Inflammatory macrophage (primary cell): ENCODE data around the gene ZNF609.

Experiments
- DNase-seq, 2 donors: peaks; one replicate each; pipeline ENCODE4 v3.0.0-alpha.2; 2020 to 2022

The ZNF609 gene

DNA sequence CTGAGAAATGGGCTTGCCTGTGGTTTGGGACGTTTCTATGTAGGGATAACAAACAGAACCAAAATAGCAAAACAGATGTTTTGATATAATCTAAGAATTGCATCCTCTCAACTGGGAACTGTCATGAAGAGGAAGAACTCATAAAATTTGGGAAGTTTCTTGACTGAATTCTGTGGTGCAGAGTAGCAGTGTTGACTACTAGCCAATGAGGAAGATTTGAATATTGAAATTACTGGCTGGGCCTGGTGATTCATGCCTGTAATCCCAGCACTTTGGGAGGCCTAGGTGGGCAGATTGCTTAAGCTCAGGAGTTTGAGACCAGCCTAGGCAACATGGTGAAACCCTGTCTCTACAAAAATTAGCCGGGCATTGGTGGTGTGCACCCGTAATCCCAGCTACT, 42.2 kb downstream of the ZNF609 start:
- peak; percentile 66 to 69 for DNase-seq

DNA sequence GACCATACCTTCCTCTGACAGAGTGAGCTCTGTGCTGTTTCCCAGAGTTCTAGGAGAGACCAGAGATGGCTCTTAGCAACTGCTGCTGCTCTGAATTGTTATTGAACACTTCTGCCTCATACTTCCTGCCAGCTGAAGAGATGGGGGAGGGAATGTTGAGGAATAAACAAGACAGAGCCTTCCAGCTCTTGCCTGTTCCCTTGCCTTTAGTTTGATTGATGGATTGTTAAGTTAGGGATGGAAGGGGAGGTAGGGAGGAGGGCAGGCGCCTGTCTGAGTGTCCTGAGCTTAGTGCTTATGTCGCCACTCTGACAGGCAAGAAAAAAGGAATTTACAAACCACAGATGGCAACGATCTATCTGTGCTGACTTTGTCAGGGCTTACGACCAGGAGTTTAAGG, 42.8 kb downstream of the ZNF609 start:
- peak; percentile 9 to 20 for DNase-seq

DNA sequence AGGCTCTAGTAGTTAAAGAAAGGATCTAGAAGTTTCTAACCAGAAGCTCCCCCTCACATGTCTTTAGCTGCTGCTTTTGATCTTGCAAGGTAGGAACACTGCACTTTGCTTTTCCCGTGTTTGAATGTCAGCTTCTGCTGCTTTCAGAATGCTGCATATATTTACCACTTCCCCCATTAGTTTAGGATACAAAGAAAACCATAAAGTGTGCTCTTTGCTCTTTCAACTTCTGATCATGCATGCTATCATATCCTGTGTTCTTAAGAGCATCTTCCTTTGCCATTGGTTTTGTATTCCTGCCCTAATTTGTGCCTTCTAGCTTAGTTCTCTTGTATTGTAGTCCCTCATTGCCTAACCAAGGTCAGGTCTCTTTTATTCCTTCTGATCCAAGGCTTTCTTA, 43.3 kb downstream of the ZNF609 start:
- no peak for DNase-seq

- DNase-seq = peak; percentile 96 to 98
Observed at GRCh38 chr15:64507293-64507802, 47.0 kb downstream of the ZNF609 start.

DNA sequence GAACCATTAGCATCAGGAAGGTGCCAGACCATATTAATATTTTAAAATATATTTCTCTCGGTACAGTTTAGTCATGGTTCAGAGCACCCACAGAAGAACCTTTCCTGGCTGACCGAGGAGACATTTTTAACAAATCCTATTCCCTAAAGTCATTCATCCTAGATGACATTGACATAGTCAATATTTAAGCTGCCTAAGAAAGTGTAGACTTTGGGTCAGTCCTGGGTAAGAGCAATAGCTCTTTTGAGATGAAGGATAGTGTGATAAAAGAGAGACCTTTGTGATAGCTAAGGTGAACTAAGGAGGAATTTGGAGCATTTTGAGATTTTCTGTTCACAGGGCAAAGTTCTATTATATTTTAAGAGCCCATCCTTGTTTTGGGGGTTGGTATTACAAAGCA, 47.5 kb downstream of the ZNF609 start:
- no peak for DNase-seq

- no peak for DNase-seq
Observed at GRCh38 chr15:64513823-64514222, 53.4 kb downstream of the ZNF609 start.

- DNase-seq = no peak
Observed at GRCh38 chr15:64515196-64515595, 54.8 kb downstream of the ZNF609 start.

DNA sequence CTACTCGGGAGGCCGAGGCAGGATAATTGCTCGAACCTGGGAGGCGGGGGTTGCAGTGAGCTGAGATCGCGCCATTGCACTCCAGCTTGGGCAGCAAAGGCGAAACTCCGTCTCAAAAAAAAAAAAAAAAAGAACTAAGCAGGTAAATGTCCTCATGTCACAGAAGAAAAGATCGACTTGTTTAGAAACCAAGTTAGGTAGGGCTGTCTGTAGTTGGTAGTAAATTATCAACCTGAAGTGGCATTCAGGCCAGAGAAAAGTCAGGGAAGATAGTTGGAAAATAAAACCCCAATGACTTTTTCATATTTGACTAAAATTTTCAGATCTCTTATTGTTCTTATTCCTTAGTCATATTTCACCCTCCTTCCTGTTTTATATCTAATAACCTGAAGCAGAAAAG, 55.4 kb downstream of the ZNF609 start:
- DNase-seq = no peak

GRCh38 chr15:64519897-64520296, 59.5 kb downstream of the ZNF609 start:
- no peak for DNase-seq

DNA sequence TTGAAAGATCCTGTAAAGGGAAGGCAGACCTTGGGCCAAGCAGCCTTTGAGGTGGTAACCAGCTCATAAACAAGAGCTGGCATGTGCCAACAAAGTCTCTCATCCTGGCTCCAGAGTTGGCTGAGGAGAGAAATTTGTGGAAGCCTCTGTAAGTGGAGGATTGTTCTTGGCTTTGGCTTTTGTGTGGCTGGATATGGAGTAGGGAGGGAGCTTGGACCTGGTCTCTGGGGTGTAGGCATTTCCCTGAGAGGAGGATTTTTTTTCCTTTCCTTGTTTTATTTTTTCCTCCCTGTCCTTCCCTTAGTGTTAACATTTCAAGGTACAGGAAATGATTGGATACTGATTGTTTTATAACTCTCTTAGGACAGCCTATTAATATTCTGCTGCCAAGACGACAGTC, 60.8 kb downstream of the ZNF609 start:
- no peak for DNase-seq

- peak; percentile 50 to 60 for DNase-seq
Observed at GRCh38 chr15:64521726-64522164, 61.4 kb downstream of the ZNF609 start.

DNA sequence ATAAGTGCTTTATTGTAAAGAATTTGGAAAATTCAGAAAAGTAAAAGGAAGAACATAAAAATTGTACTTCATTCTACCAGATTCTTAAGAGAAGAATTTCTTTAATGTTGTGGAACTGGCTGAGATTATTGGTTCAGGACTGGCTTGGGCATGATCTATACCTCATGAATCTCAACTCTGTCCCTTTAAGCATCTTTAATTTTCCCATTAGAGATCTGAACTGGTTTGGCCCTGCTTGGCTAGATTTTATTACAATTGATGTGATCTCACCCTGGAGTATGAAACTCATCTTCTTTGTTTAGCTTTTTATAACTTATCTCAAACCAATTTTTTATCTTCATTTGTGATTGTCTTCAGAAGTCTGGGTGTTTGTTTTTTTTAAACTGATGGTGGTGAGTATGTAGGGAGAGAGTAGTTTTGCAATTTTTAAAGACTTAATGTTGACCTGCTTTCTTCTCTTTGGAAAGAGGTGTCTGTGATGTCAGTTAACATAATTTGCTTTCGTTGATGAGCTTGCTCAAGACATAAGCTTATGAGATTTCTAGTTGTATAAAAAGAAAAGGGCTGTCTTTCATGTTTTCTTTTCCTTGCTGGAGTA, 61.9 kb downstream of the ZNF609 start:
- DNase-seq = no peak

GRCh38 chr15:64523240-64523639, 62.9 kb downstream of the ZNF609 start:
- DNase-seq = no peak

DNA sequence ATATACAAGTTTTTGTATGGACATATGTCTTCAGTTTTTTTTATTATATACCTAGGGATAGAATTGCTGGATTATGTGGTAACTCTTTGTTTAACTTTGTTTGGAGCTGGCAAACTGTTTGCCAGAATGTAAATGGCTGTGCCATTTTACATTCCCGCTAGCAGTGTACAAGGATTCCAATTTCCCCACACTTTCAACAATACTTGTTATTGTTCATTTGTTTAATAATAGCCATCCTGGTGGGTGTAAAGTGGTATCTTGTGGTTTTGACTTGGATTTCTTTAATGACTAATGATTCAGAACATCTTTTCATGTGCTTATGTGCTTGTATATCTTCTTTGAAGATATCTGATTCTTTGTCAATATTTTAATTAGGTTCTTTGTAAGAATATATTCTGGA, 64.4 kb downstream of the ZNF609 start:
- DNase-seq = no peak

DNA sequence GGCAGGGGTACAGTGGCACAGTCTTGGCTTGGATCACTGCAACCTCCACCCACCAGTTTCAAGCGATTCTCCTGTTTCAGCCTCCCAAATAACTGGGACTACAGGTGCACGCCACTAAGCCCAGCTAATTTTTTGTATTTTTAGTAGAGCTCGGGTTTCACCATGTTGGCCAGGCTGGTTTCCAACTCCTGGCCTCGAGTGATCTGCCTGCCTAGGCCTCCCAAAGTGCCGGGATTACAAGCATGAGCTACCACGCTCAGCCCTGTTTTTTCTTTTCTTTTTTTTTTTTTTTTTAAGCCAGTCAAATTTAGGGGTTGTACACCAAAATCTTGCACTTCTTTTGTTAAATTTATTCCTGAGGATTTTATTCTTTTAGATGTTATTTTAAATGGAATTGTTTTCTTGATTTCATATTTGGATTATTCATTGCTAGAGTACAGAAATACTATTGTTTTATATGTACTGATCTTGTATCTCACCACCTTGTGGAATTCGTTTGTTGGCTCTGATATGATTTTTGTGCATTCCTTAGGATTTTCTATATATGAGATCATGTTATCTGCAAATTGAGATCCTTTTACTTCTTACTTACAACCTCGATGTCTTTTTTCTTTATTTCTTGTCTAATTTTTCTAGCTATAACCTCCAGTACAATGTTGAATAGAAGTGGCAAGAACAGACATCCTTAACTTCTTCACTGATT, 65.6 kb downstream of the ZNF609 start:
- no peak for DNase-seq

GRCh38 chr15:64527263-64527984, 67.0 kb downstream of the ZNF609 start:
- DNase-seq = no peak

DNA sequence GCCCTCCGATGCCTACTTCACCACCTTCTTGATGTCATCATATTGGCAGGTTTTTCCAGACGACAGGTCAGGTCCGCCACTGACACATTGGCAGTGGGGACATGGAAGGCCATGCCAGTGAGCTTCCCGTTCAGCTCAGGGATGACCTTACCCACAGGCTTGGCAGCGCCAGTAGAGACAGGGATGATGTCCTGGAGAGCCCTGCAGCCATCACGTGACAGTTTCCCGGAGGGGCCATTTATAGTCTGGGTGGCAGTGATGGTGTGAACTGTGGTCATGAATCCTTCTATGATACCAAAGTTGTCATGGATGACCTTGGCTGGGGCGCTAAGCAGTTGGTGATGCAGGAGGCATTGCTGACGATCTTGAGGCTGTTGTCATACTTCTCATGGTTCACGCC, 68.5 kb downstream of the ZNF609 start:
- DNase-seq = no peak

DNA sequence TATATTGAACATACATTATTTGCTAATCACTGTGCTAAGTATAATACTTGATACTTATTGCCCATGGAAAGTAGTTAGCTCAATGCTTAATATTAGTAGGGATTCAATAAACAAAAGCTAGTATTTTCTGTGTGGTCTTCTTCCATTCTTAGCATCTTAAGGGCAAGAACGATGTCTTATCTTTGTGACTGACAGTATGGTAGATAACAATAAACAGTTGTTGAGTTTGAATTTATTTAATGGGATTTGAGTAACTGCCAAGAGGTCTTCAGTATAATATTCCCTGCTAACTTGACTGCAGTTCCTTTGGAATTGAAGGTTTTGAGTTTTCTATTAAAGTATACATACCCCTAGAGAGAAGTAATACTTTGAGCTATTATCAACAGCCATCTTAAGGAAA, 70.1 kb downstream of the ZNF609 start:
- DNase-seq = no peak

DNA sequence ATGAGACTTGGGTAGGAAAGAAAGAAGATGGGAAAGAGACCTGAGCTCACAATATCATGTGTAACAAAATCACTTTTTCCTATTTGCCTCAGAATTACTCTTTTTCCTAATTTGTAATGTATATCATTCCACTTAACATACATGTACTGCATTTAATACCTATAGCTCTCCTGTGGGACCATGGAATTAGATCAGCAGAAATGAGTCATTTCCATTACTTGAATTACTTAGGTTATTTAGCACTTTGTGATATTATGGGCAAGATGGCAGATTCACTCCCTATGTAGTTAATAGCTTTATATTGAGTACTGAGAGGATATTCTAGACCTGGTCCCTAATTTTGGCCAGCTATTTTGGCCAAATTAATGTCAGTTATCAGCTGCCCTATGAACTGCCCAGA, 70.5 kb downstream of the ZNF609 start:
- no peak for DNase-seq

DNA sequence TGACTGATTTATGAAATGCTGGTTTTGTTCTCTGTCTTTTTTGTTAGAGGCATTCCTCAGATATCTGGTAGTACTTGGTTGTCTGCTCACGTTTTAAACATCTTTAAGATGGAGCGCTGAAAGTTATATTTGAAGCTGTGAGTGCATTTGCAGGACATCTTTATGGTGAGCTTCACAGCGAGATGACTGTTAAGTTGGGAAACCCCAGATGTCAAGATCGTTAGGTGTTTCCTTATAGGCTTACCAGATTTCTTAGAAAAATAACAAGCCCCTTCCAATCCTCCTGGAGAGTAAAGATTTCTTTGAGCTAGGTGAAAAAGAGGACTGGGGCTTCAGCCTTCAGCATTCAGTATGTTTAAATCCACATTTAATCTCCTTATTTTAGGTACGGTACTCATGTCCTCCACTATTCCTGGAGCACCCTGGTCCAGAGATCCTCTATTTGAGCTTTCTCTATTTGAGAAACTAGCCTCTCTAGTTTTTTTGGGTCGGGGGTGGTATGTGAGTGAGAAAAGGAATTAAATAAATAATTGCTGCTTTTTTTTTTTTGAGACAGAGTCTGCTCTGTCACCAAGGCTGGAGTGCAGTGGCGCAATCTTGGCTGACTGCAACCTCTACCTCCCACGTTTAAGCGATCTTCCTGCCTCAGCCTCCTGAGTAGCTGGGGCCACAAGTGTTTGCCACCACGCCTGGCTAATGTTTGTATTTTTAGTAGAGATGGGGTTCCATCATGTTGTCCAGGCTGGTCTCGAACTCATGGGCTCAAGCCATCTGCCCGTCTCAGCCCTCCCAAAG, 72.3 kb downstream of the ZNF609 start:
- DNase-seq = peak; percentile 61 to 80

DNA sequence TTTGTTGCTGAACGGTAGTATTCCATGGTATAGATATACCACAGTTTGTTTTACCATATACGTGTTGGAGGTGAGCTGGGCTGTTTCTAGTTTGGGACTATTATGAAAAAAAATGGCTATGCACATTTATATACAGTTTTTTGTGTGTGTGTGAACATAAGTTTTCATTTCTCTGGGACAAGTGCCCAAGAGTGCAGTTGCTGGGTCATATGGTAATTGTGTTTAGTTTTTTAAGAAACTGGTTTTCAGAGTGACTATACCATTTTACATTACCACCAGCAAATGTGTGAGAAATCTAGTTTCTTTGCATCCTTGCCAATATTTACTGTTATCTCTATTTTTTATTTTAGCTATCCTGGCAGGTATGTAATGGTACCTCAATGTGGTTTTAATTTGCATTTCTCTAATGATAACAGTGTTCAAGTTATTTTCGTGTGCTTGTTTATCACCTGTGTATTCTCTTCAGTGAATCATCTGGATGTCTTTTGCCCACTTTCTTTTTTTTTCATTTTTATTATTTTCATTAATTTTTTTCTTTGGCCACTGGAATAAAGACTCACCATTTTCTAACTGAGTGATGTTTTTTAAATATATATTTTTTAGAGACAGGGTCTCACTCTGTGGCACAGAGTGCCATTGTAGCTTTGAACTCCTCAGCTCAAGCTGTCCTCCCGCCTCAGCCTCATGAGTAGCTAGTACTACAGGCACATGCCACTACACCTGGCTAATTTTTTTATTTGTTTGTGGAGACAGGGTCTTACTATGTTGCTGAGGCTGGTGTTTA, 75.3 kb downstream of the ZNF609 start:
- no peak for DNase-seq

DNA sequence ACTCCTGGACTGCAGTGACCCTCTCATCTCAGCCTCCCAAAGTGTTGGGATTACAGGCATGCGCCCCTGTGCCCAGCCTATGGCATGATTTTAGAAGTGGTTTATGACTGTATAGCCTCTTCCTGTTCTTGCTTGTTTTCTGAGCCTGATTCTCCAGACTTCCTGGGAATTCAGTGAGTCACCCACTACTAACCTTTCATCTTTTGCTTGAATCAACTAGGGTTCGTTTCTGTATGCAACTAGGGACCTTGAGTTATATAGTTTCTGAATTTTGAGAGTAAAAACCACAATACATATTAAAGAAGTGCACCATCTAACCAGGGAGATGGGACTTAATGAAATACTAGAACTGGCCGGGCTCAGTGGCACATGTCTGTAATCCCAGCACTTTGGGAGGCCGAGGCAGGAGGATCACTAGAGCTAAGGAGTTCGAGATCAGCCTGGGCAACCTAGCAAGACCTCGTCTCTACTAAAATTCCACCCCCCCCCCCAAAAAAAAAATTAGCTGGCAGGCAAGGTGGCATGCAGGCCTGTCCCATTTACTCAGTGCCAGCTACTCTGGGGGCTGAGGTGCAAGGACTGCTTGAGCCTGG, 76.0 kb downstream of the ZNF609 start:
- peak; percentile 28 to 34 for DNase-seq
